GM08714 (cell line): ENCODE results near the gene TSPAN12.
"Not testable (repeated sequence)": the region's sequence is repeated elsewhere in the genome, so short reads cannot be mapped to it uniquely, and the experiment has no call there.

ENCODE experiments used
- H3K4me3 ChIP-seq: fragments of 200-500 bp; sonication (Bioruptor generic); 2 replicates; pipeline ENCODE4 v1.5.1; 2014; ENCODE audit warnings: mild to moderate bottlenecking, low read length, inconsistent platforms
- ZNF274 ChIP-seq: IDR thresholded peaks from 2 replicates; pipeline ENCODE4 v1.6.1; 2012; ENCODE audit warnings: mild to moderate bottlenecking, low read depth, low read length

TSPAN12 gene

GRCh38 chr7:120802751-120803150 is 55.2 kb downstream of the TSPAN12 start:
- TF ChIP-seq ZNF274, result no peak

DNA sequence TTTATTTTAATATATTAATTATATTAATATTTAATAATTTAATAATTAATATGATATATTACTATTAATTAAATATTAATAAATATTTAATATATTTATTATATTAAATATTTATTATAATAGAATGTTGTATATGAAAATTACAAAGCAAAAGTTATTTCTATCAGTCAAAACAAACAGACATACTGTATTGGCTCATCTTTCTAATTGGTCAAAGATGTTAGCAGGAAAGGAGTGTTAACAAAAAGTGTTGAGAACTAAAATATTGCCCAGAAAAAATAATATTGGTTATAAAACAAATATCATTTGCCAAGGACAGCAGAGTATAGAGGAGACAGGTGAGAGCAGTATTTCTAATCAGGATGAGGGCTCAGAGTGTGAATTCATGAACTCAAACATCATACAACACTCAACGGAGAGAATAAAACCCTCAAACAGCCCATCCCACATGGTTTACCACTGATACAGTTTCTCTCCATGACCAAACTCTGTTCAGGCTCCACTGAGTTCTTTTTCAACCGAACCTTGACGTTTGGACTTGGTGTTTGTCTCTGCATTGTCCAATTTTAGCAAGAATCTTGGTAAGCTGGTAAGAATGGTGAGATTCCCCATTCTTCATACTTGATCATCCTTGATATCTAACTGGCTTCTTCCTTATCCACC is 58.0 kb downstream of the TSPAN12 start:
- TF ChIP-seq ZNF274, result no peak

More at GRCh38 chr7:120802751-120803150, 55.2 kb downstream of the TSPAN12 start:
- H3K4me3 ChIP-seq, result no peak overlapping the region

GRCh38 chr7:120799147-120799546 is 58.8 kb downstream of the TSPAN12 start:
- TF ChIP-seq ZNF274, result no peak
- no peak overlapping the region for H3K4me3 ChIP-seq

More for the DNA sequence above, 58.0 kb downstream of the TSPAN12 start:
- no peak overlapping the region for H3K4me3 ChIP-seq

GRCh38 chr7:120797026-120797645 is 60.8 kb downstream of the TSPAN12 start:
- TF ChIP-seq ZNF274, result no peak
- H3K4me3 ChIP-seq, result no peak overlapping the region

DNA sequence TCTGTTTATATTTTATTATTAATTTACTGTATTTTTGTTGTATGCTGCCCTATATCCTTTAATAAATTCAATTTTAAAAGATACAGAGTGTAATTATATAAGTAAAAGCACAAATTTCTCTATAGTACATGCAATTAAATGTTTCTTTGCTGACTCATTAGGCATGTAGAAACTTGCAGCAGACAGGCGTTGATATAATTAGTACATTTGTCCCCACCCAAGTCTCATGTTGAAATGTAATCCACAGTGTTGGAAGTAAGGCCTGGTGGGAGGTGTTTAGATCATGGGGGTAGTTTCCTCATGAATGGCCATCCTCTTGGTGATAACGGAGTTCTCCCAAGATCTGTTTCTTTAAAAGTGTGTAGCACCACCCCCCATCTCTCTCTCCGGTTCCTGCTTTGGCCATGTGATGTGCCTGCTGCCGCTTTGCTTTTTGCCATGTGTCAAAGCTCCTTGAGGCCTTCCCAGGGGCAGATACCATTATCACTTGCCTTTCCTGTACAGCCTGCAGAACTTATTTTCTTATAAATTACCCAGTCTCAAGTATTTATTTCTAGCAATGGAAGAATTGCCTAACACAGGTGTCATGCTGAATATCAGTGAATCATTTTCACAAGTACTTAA is 63.7 kb downstream of the TSPAN12 start:
- H3K4me3 ChIP-seq, result no peak overlapping the region
- TF ChIP-seq ZNF274, result no peak

GRCh38 chr7:120793213-120793936 is 64.6 kb downstream of the TSPAN12 start:
- TF ChIP-seq ZNF274, result no peak
- no peak overlapping the region for H3K4me3 ChIP-seq

DNA sequence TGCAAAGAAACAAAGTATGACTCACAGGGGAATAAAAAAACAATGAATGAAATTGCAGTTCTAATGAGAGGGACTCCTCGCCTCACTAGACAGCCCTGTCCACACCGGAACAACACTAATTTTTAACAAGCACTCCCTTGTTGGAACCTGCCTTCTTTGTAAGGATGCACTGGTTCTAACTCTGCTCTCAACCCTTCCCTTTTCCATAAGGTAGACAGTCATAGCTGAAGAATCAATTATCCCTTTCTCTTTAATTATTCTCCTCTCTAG is 65.1 kb downstream of the TSPAN12 start:
- no peak for TF ChIP-seq ZNF274
- no peak overlapping the region for H3K4me3 ChIP-seq

GRCh38 chr7:120792091-120792860 is 65.7 kb downstream of the TSPAN12 start:
- TF ChIP-seq ZNF274, result no peak
- H3K4me3 ChIP-seq, result no peak overlapping the region

GRCh38 chr7:120785095-120785494 is 72.8 kb downstream of the TSPAN12 start:
- no peak overlapping the region for H3K4me3 ChIP-seq
- no peak for TF ChIP-seq ZNF274

DNA sequence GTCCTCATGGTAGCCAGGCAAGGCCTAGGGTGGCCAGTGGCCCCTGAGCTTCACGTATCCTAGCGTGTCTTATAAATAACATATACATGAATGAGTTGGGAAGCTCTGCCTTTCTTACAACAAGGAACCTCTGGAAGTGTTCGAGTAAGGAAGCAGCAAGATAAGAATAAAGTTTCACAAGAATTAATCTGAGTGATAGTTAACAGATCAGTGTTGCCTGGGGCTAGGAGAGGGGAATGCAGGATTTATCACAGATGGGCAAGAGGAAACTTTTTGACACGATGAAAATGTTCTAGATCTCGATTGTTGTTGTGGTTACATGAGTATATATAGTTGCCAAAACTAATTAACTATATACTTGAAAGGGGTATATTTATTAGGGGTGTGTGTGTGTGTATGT is 74.2 kb downstream of the TSPAN12 start:
- no peak for TF ChIP-seq ZNF274
- H3K4me3 ChIP-seq, result no peak overlapping the region

- no peak overlapping the region for H3K4me3 ChIP-seq
- no peak for TF ChIP-seq ZNF274
These were observed 74.7 kb downstream of the TSPAN12 start for GRCh38 chr7:120783273-120783672.

GRCh38 chr7:120781924-120782323 is 76.0 kb downstream of the TSPAN12 start:
- not testable (repeated sequence) for H3K4me3 ChIP-seq

DNA sequence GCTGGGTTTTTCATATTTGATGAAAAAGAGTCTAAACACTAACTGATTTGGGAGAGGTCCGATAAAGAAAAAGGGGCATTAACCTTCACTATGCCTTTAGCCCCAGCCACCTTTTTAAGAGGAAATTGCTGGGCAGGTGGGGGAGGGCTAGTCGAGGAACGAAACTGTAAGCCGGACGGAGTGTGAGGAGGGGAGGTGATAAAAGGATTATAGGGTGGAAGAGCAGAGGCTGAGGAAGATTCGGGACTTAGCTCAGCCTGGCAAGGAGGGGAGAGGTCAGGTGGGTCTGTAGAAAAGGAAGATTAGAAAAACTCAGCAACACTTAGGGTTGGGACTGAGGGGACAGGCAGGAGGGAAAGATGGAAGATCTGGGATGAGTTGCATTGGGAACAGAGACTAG is 77.0 kb downstream of the TSPAN12 start:
- no peak overlapping the region for H3K4me3 ChIP-seq
- no peak for TF ChIP-seq ZNF274

DNA sequence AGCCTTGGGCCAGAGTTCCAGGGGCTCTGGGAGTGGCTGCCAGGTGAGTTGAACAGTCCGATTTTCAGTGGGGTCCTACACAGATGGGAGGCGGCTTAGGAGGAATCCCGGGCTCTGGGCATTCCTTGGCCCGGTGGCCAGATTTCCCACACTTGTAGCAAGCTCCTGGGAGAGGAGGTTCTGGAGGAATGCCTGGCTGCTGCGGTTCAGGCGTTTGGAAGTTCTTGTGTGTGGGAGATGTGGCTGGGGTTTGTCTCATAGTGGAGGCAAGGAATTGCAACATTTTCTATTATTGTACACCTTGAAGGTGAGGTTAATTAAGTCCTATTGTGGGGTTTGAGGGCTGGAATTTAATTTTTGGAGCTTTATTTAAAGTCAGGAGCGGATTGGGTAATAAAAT is 77.5 kb downstream of the TSPAN12 start:
- H3K4me3 ChIP-seq, result not testable (repeated sequence)

GRCh38 chr7:120779078-120779477 is 78.9 kb downstream of the TSPAN12 start:
- H3K4me3 ChIP-seq, result not testable (repeated sequence)
